Thymus (tissue), 11 donors: ENCODE measurements around the gene SLC43A2. TPM values are rescaled to one million over a fixed set of nuclear protein-coding genes. Genes with fewer than 3 reads are reported as not detected.
"Not testable (repeated sequence)": the region's sequence is repeated elsewhere in the genome, so short reads cannot be mapped to it uniquely, and the experiment has no call there.

Source experiments
- DNase-seq, 9 donors: peaks; one replicate each; pipeline ENCODE4 v3.0.0-alpha.2; 2013; ENCODE audit warnings: low spot score in 9 of 9, low read depth in 6 of 9, missing footprints in 1 of 9
- H3K27ac ChIP-seq, 2 donors: one replicate each; pipeline ENCODE4 v1.5.1; 2013; ENCODE audit warnings: control low read depth in 1 of 2, low read depth in 1 of 2, low read length in 1 of 2, mild to moderate bottlenecking in 1 of 2, moderate library complexity in 1 of 2
- H3K27me3 ChIP-seq, 2 donors: one replicate each; pipeline ENCODE4 v1.5.1; 2013; ENCODE audit warnings: low read length in 1 of 2; ENCODE audit not compliant: control insufficient read depth in 2 of 2, insufficient read depth in 1 of 2
- H3K36me3 ChIP-seq, 2 donors: one replicate each; pipeline ENCODE4 v1.5.1; 2013; ENCODE audit warnings: low read length in 1 of 2, mild to moderate bottlenecking in 1 of 2, moderate library complexity in 1 of 2; ENCODE audit not compliant: control insufficient read depth in 2 of 2, insufficient read depth in 2 of 2
- H3K4me1 ChIP-seq, 2 donors: one replicate each; pipeline ENCODE4 v1.5.1; 2013; ENCODE audit warnings: low read length in 2 of 2; ENCODE audit not compliant: control insufficient read depth in 2 of 2, insufficient read depth in 2 of 2
- H3K4me3 ChIP-seq, 2 donors: one replicate each; pipeline ENCODE4 v1.5.1; 2013; ENCODE audit warnings: low read length in 2 of 2, control low read depth in 1 of 2, mild to moderate bottlenecking in 1 of 2
- H3K9me3 ChIP-seq, 2 donors: one replicate each; pipeline ENCODE4 v1.5.1; 2013; ENCODE audit warnings: low read length in 1 of 2, mild to moderate bottlenecking in 1 of 2; ENCODE audit not compliant: control insufficient read depth in 2 of 2, insufficient read depth in 1 of 2
- WGBS: extraction: QIAGEN DNeasy Blood & Tissue Kit; methylation state at CpG from one replicate; pipeline ENCODE4 v1.1.7; 2013; 5-methylcytosine and 5-hydroxymethylcytosine counted together
- polyA plus RNA-seq: library from polyadenylated mRNA; stranded (reverse); fragments of 200-250 nt; gene quantifications from one replicate; pipeline ENCODE4 v1.2.3, GENCODE V29; 2013
- total RNA-seq: library from RNA; stranded (reverse); fragments of 120-200 nt; gene quantifications from one replicate; pipeline ENCODE4 v1.2.4, GENCODE V29; 2013
- donor health status: healthy.

The SLC43A2 gene
- total and polyA plus RNA-seq, 2 donors: 10.5 to 13.9 TPM

DNA sequence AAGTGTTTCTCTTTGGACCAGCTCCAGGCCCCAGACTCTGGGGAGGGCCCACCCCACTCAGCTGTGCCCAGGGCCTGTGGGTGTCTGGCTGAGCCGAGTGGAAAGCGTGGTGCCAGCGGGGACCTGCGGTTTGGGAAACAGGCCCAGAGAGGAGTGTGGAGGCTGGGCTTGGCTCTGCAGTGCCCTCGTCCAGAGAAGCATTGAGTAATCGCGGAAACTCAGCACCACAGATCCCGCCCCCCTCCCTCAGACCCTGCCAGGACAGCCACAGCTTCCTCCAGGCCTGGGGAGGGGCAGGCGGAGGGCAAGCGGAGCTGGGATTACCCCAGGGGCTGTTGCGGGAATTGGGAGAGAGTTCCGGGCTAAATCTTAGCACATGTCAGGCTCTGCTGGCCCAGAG is 51.5 kb downstream of the SLC43A2 start:
- WGBS: 26% methylated on average over 12 of the region's 12 CpGs
- Histone ChIP-seq H3K27ac (peak overlapping the region; percentile 61 to 83), H3K36me3 (peaks cover 11 to 18% of the 10 kb centered on the region in 2 donors), H3K27me3 (no peaks in the 10 kb centered on the region), H3K9me3 (peaks cover 0 to 6% of the 10 kb centered on the region in 2 donors), H3K4me3 (no peak overlapping the region), H3K4me1 (peaks cover 9 to 62% of the 10 kb centered on the region in 2 donors)
- peak in 1 of 9 donors; percentile 41 for DNase-seq

GRCh38 chr17:1576500-1576899 is 52.1 kb downstream of the SLC43A2 start:
- H3K4me1 ChIP-seq: peaks cover 9 to 67% of the 10 kb centered on the region in 2 donors
- peak overlapping the region in 1 of 2 donors; percentile 13 for H3K27ac ChIP-seq
- H3K4me3 ChIP-seq: no peak overlapping the region
- H3K36me3 ChIP-seq: peaks cover 11 to 17% of the 10 kb centered on the region in 2 donors
- 83% methylated on average over 15 of the region's 15 CpGs for WGBS
- H3K9me3 ChIP-seq: peaks cover 0 to 6% of the 10 kb centered on the region in 2 donors
- no peak for DNase-seq
- H3K27me3 ChIP-seq: no peaks in the 10 kb centered on the region

GRCh38 chr17:1574697-1575471 is 53.8 kb downstream of the SLC43A2 start:
- H3K27me3 ChIP-seq: no peaks in the 10 kb centered on the region
- peaks cover 6 to 14% of the 10 kb centered on the region in 2 donors for H3K36me3 ChIP-seq
- peaks cover 9 to 66% of the 10 kb centered on the region in 2 donors for H3K4me1 ChIP-seq
- 71% methylated on average over 45 of the region's 45 CpGs for WGBS
- H3K9me3 ChIP-seq: peaks cover 0 to 6% of the 10 kb centered on the region in 2 donors
- H3K4me3 ChIP-seq: no peak overlapping the region
- peak overlapping the region in 1 of 2 donors; percentile 63 for H3K27ac ChIP-seq
- DNase-seq: no peak

- peaks cover 9 to 71% of the 10 kb centered on the region in 2 donors for H3K4me1 ChIP-seq
- WGBS: 48% methylated on average over 19 of the region's 19 CpGs
- no peaks in the 10 kb centered on the region for H3K27me3 ChIP-seq
- peaks cover 6 to 14% of the 10 kb centered on the region in 2 donors for H3K36me3 ChIP-seq
- H3K9me3 ChIP-seq: peaks cover 0 to 6% of the 10 kb centered on the region in 2 donors
- H3K27ac ChIP-seq: peak overlapping the region in 1 of 2 donors; percentile 26
- DNase-seq: peak in 6 of 9 donors; percentile 50 to 82 (median 70)
- no peak overlapping the region for H3K4me3 ChIP-seq
Observed at GRCh38 chr17:1573932-1574696, 54.5 kb downstream of the SLC43A2 start.

DNA sequence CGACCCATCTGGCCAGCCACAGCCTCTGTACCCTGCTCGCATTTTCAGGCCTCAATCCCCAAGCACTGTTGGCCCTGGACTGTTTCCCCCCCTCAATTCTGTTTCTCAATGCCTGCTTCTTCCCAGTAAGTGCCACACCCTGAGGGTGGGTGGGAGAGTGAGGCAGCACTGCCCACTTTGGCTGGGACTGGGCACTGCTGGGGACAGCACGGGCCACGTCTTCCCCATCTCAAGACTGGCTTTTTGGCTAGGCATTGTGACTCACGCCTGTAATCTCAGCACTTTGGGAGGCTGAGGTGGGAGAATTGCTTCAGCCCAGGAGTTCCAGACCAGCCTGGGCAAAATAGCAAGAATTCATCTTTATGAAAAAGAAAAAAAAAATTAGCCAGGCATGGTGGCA is 56.0 kb downstream of the SLC43A2 start:
- not testable (repeated sequence) for DNase-seq, H3K27ac ChIP-seq, H3K27me3 ChIP-seq, H3K4me3 ChIP-seq, H3K9me3 ChIP-seq
- 98% methylated on average over 5 of the region's 5 CpGs for WGBS
- Histone ChIP-seq H3K4me1 (peaks cover 7 to 68% of the 10 kb centered on the region in 2 donors), H3K36me3 (peaks cover 6 to 14% of the 10 kb centered on the region in 2 donors)

GRCh38 chr17:1571341-1571704 is 57.3 kb downstream of the SLC43A2 start:
- peak in 1 of 9 donors; percentile 36 for DNase-seq
- H3K36me3 ChIP-seq: peaks cover 6 to 12% of the 10 kb centered on the region in 2 donors
- H3K27ac ChIP-seq: peak overlapping the region in 1 of 2 donors; percentile 77
- WGBS: 89% methylated on average over 18 of the region's 18 CpGs
- H3K4me1 ChIP-seq: peaks cover 6 to 63% of the 10 kb centered on the region in 2 donors
- peaks cover 0 to 6% of the 10 kb centered on the region in 2 donors for H3K9me3 ChIP-seq
- no peaks in the 10 kb centered on the region for H3K27me3 ChIP-seq
- H3K4me3 ChIP-seq: no peak overlapping the region

- no peaks in the 10 kb centered on the region for H3K36me3 ChIP-seq
- H3K4me1 ChIP-seq: peaks cover 8 to 48% of the 10 kb centered on the region in 2 donors
- no peaks in the 10 kb centered on the region for H3K27me3 ChIP-seq
- no peak for DNase-seq
- WGBS: 89% methylated on average over 27 of the region's 27 CpGs
- H3K9me3 ChIP-seq: no peaks in the 10 kb centered on the region
- H3K27ac ChIP-seq: no peak overlapping the region
- no peak overlapping the region for H3K4me3 ChIP-seq
Observed at GRCh38 chr17:1568950-1569810, 59.5 kb downstream of the SLC43A2 start.

- Histone ChIP-seq H3K4me3 (no peak overlapping the region), H3K4me1 (peaks cover 9 to 41% of the 10 kb centered on the region in 2 donors), H3K36me3 (no peaks in the 10 kb centered on the region), H3K27me3 (peaks cover 0 to 1% of the 10 kb centered on the region in 2 donors), H3K9me3 (no peaks in the 10 kb centered on the region), H3K27ac (peak overlapping the region; percentile 46 to 80)
- DNase-seq: peak in 2 of 9 donors; percentile 26 to 63
- 36% methylated on average over 14 of the region's 14 CpGs for WGBS
Observed at GRCh38 chr17:1566505-1567199, 62.0 kb downstream of the SLC43A2 start.
